Naive thymus-derived CD8-positive, alpha-beta T cell (primary cell): ENCODE data around the gene CASKIN2. TPM values are rescaled to one million over a fixed set of nuclear protein-coding genes. Genes with fewer than 3 reads are reported as not detected.

ENCODE experiments used
- ATAC-seq, 2 donors: fragments of 150-1000 bp; cut with Tn5 transposase in 1 of 2; sonication (Bioruptor Pico), chemical (Tn5 transposase) in 1 of 2; 1 replicate in 1 of 2; 2 replicates in 1 of 2; pipeline ENCODE4 v1.10.0; 2021; ENCODE audit warnings: mild to moderate bottlenecking in 2 of 2, moderate library complexity in 2 of 2
- POLR2A ChIA-PET: fragments of 350-600 bp; sonication (Branson Sonifier 250); formaldehyde crosslinking; loops from one replicate; lab custom pipeline; 2021; ENCODE audit warnings: antibody characterized with exemption; lab: Charles Lee
- DNase-seq, 10 donors: peaks; one replicate each; pipeline versions ENCODE4 v3.0.0 to v3.0.0-alpha.2; 2020 to 2022
- H3K27ac Mint-ChIP-seq, 10 donors: one replicate each; pipeline ENCODE4 v1.8.0; 2020 to 2022; ENCODE audit warnings: mild to moderate bottlenecking in 10 of 10, mixed read lengths in 10 of 10, moderate library complexity in 4 of 10, inconsistent platforms in 1 of 10
- H3K27me3 Mint-ChIP-seq, 5 donors: one replicate each; pipeline ENCODE4 v1.8.0; 2021 to 2022; ENCODE audit warnings: mixed read lengths in 5 of 5
- H3K36me3 Mint-ChIP-seq, 3 donors: one replicate each; pipeline ENCODE4 v1.8.0; 2020 to 2022; ENCODE audit warnings: mixed read lengths in 3 of 3, mild to moderate bottlenecking in 2 of 3, inconsistent platforms in 1 of 3
- H3K4me1 Mint-ChIP-seq, 4 donors: one replicate each; pipeline ENCODE4 v1.8.0; 2021 to 2022; ENCODE audit warnings: mixed read lengths in 4 of 4
- H3K4me3 Mint-ChIP-seq, 10 donors: one replicate each; pipeline ENCODE4 v1.8.0; 2020 to 2022; ENCODE audit warnings: mild to moderate bottlenecking in 10 of 10, mixed read lengths in 10 of 10, moderate library complexity in 6 of 10, inconsistent platforms in 1 of 10
- H3K9me3 Mint-ChIP-seq, 9 donors: one replicate each; pipeline ENCODE4 v1.8.0; 2020 to 2022; ENCODE audit warnings: mixed read lengths in 9 of 9, mild to moderate bottlenecking in 3 of 9, inconsistent platforms in 1 of 9, moderate library complexity in 1 of 9
- polyA plus RNA-seq, 3 donors: library from polyadenylated mRNA; unstranded; fragments of 300-500 nt; fragmentation: Illumina TruSeq; gene quantifications; one replicate each; pipeline ENCODE4 v1.2.3, GENCODE V29; 2021
- total RNA-seq, 8 experiments: library from RNA in 2 of 8; stranded (reverse) in 2 of 8; gene quantifications; one replicate each; pipeline ENCODE4 v1.2.3 and lab custom pipeline; 2021 to 2026

The CASKIN2 gene, protein sequence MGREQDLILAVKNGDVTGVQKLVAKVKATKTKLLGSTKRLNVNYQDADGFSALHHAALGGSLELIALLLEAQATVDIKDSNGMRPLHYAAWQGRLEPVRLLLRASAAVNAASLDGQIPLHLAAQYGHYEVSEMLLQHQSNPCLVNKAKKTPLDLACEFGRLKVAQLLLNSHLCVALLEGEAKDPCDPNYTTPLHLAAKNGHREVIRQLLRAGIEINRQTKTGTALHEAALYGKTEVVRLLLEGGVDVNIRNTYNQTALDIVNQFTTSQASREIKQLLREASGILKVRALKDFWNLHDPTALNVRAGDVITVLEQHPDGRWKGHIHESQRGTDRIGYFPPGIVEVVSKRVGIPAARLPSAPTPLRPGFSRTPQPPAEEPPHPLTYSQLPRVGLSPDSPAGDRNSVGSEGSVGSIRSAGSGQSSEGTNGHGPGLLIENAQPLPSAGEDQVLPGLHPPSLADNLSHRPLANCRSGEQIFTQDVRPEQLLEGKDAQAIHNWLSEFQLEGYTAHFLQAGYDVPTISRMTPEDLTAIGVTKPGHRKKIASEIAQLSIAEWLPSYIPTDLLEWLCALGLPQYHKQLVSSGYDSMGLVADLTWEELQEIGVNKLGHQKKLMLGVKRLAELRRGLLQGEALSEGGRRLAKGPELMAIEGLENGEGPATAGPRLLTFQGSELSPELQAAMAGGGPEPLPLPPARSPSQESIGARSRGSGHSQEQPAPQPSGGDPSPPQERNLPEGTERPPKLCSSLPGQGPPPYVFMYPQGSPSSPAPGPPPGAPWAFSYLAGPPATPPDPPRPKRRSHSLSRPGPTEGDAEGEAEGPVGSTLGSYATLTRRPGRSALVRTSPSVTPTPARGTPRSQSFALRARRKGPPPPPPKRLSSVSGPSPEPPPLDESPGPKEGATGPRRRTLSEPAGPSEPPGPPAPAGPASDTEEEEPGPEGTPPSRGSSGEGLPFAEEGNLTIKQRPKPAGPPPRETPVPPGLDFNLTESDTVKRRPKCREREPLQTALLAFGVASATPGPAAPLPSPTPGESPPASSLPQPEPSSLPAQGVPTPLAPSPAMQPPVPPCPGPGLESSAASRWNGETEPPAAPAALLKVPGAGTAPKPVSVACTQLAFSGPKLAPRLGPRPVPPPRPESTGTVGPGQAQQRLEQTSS (N-terminal part only)
- total RNA-seq (under 1 TPM; 0.65 to 0.80 TPM), polyA plus RNA-seq (under 1 TPM; 0.05 to 0.62 (median 0.61) TPM), total RNA-seq (lab: John Stamatoyannopoulos, UW) (0.98 to 4.8 (median 2.0) reads per million in 6 experiments)

DNA sequence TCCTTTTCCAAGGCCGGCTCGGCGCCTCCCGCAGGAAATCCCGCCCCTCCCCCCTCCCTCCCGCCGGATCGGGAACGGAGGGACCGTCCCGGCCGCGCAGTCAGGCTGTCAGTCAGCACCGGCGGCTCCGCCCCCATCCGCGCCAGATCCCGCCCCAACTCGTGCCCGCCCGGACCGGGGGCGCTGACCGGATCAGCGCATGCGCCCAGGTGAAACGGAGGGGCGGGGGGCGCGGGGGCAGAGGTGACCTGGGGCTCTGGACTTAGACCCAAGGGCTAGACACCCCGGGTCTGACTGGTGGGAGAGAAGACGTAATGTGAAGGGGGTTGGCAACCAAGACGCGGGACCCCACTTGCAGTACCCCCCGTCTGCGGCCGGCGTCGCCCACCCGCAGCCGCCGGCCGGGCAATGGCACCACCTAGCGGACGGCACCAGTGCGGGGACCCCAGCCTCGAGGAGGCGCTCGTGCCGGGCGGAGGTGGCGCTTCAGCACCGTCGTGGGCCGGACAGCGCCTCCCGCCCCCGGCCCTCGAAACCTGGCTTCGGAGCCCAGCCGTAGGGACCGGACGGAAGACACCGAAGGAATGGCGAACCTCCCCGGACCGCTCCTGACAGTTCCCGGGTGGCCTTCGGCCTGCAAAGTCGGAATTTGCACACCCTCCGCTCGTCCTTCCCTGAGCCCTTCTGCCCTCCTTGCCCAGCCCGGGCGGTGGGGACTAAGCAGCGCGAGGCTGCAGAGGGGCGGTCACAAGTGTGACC, at the start of gene CASKIN2:
CASKIN2 (minus strand) TSS at position 42 of the 759 bp plus-strand sequence. CDS start 1,733 bp downstream, outside the sequence.
- H3K27me3 Mint-ChIP-seq: no peaks in the 10 kb centered on the region
- peak; percentile 53 to 55 for ATAC-seq
- peaks cover 13 to 30% (median 26%) of the 10 kb centered on the region in 4 donors for H3K4me1 Mint-ChIP-seq
- DNase-seq: peak; percentile 67 to 86 (median 79)
- peak within 1 kb of the TSS in 8 of 10 donors; percentile 8 to 80 (median 44) for H3K27ac Mint-ChIP-seq
- POLR2A ChIA-PET: interaction anchor here (1.0 to 3.1 kb wide), 18 partner anchors 9 to 643 kb away, joined by 3 to 32 read pairs (median 6); partner anchors contain the start of genes FDXR, GRB2, LLGL2 and MIF4GD
- H3K9me3 Mint-ChIP-seq: no peaks in the 10 kb centered on the region
- H3K36me3 Mint-ChIP-seq: peaks cover 0 to 22% (median 8%) of the 10 kb centered on the region in 3 donors
- H3K4me3 Mint-ChIP-seq: peak within 1 kb of the TSS; percentile 70 to 90 (median 78)

DNA sequence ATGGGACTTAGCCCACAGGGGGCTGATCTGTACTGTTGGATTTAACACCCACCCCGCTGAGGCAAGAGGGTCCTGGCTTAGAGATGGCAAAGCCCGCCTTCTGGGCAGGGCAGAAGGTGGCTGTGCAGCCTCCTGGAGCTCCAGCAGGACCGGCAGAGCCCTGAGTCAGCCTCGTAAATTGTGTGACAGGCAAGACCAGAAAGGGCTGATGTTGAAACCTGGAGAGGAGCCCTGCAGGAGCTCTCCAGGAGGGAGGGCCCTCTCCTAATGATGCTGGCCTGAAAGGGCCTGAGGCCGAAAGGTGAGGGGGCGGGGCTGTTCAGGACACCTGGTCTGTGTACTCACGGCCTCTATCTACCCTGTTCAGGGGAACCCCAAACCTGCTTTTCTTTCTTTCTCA, 49.7 kb upstream of the CASKIN2 start:
- no peak for DNase-seq
- POLR2A ChIA-PET: interaction anchor here (0.6 to 0.8 kb wide), 2 partner anchors 90 to 277 kb away, joined by 4 to 5 read pairs; no protein-coding TSS in a partner anchor
- Mint-ChIP-seq H3K27me3 (no peaks in the 10 kb centered on the region), H3K27ac (no peak overlapping the region), H3K36me3 (peaks cover 0 to 9% (median 2%) of the 10 kb centered on the region in 3 donors), H3K4me3 (no peak overlapping the region), H3K4me1 (peaks cover 0 to 7% (median 0%) of the 10 kb centered on the region in 4 donors), H3K9me3 (no peaks in the 10 kb centered on the region)
- ATAC-seq: no peak

DNA sequence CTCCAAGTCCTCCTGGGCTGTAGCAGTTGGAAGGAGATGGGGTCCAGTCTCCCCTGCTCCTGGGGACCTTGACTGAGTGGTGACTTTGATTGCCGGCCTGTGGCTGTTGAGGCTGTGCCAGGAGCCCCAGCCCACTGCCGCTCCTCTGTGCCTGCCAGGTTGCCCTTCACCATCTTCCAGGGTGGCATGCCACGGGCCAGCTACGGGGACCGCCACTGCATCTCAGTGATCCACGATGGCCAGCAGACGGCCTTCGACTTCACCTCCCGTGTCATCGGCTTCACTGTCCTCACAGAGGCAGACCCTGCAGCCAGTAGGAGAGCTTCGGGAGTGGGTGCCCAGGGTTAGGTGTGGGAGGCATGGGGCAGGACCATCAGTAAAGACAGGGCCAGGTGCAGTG, 48.9 kb upstream of the CASKIN2 start:
- POLR2A ChIA-PET: no interaction called here
- no peaks in the 10 kb centered on the region for H3K9me3 Mint-ChIP-seq
- no peaks in the 10 kb centered on the region for H3K27me3 Mint-ChIP-seq
- H3K4me3 Mint-ChIP-seq: no peak overlapping the region
- H3K4me1 Mint-ChIP-seq: peaks cover 0 to 7% (median 0%) of the 10 kb centered on the region in 4 donors
- DNase-seq (no peak), ATAC-seq (no peak)
- H3K36me3 Mint-ChIP-seq: peaks cover 0 to 11% (median 2%) of the 10 kb centered on the region in 3 donors
- no peak overlapping the region for H3K27ac Mint-ChIP-seq

DNA sequence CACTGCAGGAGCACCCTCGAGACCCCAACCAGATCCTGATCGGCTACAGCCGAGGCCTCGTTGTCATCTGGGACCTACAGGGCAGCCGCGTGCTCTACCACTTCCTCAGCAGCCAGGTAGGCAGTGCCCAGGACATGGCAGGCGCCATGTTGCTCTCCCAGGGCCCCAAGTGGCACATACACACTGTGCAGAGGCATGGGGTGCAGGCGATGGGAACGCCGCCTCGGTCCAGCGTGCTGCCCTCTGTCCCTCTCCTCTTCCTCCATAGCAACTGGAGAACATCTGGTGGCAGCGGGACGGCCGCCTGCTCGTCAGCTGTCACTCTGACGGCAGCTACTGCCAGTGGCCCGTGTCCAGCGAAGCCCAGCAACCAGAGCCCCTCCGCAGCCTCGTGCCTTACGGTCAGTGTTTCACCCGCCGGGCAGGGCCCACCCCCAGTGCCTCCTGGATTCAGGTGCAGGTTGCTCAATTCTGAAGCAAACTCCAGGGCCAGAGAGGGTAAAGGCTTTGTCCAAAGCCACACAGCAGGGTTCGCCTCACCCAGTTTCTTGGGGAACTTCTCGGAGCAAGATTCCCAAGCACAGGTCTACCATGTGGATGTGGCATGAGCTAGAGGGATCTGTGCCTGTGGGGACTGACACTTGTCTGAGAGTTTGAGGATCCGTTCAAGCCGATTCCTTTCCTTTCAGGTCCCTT, 47.9 kb upstream of the CASKIN2 start:
- no peaks in the 10 kb centered on the region for H3K9me3 Mint-ChIP-seq
- no peak overlapping the region for H3K27ac Mint-ChIP-seq
- H3K27me3 Mint-ChIP-seq: no peaks in the 10 kb centered on the region
- H3K36me3 Mint-ChIP-seq: peaks cover 0 to 11% (median 2%) of the 10 kb centered on the region in 3 donors
- peaks cover 0 to 7% (median under 1%) of the 10 kb centered on the region in 4 donors for H3K4me1 Mint-ChIP-seq
- no peak for ATAC-seq
- POLR2A ChIA-PET: no interaction called here
- DNase-seq: no peak
- H3K4me3 Mint-ChIP-seq: no peak overlapping the region

DNA sequence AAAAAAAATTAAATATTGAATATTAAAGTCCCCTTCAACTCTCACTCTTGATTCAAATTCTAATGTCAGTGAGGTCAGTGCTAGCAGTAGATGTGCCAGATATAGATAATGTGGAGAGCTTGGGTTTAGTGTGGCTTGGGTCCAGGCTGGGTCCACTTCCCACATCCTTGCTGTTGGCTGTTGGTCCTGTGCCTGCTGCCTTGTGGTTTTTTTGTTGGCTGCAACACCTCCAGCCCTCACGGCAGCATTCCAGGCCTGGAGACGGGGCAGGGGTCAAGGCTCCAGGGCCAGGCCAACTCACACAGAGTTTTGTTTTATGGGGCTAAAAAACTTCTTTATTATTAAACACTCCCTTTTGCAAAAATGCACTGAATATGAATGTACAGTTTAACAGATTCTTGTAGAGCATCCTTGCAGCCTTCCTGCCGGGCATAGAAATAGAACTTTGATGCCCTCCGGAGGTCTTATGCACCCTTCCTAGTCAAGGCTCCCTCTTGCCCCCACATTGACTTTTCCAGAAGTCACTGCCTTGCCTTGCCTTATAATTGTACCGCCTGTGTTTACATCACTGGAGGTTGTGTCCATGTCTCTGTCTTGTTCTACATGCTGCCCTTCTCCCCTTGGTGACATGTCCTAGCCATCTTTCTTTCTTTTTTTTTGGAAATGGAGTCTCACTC, 46.7 kb upstream of the CASKIN2 start:
- Mint-ChIP-seq H3K27me3 (no peaks in the 10 kb centered on the region), H3K27ac (no peak overlapping the region), H3K36me3 (peaks cover 0 to 11% (median 2%) of the 10 kb centered on the region in 3 donors), H3K9me3 (no peaks in the 10 kb centered on the region), H3K4me1 (peaks cover 0 to 7% (median under 1%) of the 10 kb centered on the region in 4 donors), H3K4me3 (no peak overlapping the region)
- ATAC-seq (no peak), DNase-seq (no peak)
- POLR2A ChIA-PET: no interaction called here

DNA sequence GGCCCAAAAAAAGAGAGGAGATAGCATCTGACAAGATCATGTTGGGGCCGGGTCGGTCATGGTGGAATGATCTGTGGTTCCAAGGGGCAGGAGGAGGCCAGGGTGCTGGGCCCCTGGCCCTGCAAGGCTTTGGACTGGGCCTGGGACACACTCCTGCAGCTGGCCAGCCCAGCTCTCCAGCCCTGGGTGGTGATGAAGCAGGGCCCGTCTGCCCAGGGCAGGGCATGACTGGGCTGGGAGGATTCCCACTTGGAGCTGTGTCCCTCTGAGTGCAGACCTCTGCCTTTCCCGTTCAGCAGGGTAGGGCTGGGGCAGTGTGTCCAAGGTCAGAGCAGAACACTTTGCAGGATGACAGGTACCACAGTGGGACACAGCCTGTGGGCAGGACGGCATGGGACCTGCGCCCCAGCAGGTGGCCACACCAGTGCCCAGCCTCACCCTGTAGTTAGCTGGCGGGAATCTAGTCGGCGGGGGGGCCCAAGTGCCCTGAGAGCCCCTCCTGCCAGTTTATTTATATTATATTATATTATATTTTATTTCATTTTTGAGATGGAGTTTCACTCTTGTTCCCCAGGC, 44.7 kb upstream of the CASKIN2 start:
- DNase-seq: no peak
- Mint-ChIP-seq H3K4me1 (peaks cover 0 to 2% (median 0%) of the 10 kb centered on the region in 4 donors), H3K27ac (peak overlapping the region in 1 of 10 donors; percentile 29), H3K27me3 (no peaks in the 10 kb centered on the region), H3K9me3 (no peaks in the 10 kb centered on the region), H3K36me3 (peaks cover 0 to 9% (median 2%) of the 10 kb centered on the region in 3 donors), H3K4me3 (no peak overlapping the region)
- no peak for ATAC-seq
- POLR2A ChIA-PET: interaction anchor here (0.5 kb wide), 1 partner anchor 272 kb away, joined by 4 read pairs; no protein-coding TSS in a partner anchor

DNA sequence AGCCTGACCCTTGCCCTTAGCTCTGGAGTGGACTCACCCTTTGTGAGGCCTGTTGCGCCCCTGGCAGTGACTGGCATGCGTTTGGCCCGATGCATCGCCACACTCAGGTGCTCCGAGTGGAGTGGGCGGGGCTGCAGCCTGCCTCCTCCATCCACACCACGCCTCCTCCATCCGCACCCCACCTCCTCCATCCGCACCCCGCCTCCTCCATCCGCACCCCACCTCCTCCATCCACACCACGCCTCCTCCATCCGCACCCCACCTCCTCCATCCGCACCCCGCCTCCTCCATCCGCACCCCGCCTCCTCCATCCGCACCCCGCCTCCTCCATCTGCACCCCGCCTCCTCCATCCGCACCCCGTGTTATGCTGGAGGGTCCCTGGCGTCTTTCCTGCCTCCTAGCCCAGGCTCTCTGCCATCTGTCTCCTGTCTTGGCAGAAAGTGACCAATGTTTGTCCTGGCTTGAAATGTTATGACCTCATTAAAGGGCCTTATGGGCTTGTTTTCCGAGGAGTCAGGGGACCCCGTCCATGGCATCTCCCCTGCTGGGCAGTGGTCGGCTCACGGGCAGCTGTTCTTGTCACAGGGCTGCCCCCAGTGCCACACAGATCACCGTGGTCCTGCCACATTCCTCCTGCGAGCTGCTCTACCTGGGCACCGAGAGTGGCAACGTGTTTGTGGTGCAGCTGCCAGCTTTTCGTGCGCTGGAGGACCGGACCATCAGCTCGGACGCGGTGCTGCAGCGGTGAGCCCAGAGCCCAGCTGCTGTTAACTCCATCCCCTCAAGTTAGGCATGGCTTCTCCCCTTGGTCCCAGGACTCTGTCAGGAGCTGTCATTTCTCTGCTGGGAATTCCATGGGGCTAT, 43.6 kb upstream of the CASKIN2 start:
- Mint-ChIP-seq H3K27ac (peak overlapping the region in 1 of 10 donors; percentile 44), H3K36me3 (peaks cover 0 to 9% (median 2%) of the 10 kb centered on the region in 3 donors), H3K4me1 (peaks cover 0 to 2% (median under 1%) of the 10 kb centered on the region in 4 donors), H3K4me3 (no peak overlapping the region), H3K9me3 (no peaks in the 10 kb centered on the region), H3K27me3 (no peaks in the 10 kb centered on the region)
- no peak for DNase-seq
- no peak for ATAC-seq
- POLR2A ChIA-PET: interaction anchor here (0.6 kb wide), 1 partner anchor 176 kb away, joined by 3 read pairs; no protein-coding TSS in a partner anchor

DNA sequence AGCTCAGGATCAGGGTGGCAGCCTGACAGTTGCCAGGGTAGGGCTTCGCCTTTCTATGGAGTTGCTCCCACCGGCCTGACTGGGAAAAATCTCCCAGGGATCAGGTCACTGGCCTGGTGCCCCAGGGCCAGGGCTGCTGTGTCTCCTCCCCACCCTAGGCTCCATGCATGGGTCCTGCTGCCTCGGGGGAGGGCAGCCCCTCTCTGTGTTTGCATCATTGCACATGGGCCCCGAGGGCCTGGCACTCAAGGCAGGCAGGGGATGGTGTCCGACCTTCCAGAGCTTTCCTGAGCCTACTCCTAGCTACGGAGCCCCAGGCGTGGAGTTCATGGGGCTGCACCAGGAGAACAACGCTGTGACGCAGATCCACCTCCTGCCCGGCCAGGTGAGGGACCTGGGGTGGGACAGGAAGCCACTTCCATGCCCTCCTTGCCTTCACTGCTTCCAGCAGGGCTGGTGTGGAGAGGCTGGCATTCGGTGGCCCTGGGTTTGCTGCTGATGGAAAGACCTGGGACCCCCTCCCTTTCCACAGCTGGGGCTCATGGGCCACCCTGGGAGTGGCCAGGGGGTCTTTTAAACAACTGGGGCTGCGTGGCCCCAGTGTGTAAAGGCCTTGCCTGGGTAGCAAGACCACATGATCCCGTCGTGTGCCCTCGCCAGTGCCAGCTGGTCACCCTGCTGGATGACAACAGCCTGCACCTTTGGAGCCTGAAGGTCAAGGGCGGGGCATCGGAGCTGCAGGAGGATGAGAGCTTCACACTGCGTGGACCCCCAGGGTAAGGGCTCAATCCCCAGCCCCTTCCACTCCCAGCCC, 42.7 kb upstream of the CASKIN2 start:
- POLR2A ChIA-PET: no interaction called here
- peaks cover 0 to 9% (median 0%) of the 10 kb centered on the region in 3 donors for H3K36me3 Mint-ChIP-seq
- H3K4me1 Mint-ChIP-seq: peaks cover 0 to 2% (median 2%) of the 10 kb centered on the region in 4 donors
- no peak for DNase-seq
- ATAC-seq: no peak
- no peak overlapping the region for H3K4me3 Mint-ChIP-seq
- no peak overlapping the region for H3K27ac Mint-ChIP-seq
- H3K27me3 Mint-ChIP-seq: no peaks in the 10 kb centered on the region
- no peaks in the 10 kb centered on the region for H3K9me3 Mint-ChIP-seq
